LNCAP (cell line): ENCODE data around the gene WBP2.
A peak's percentile ranks its signal among the peaks of the same experiment; 100 is the strongest.

Experiments used
- CTCF ChIP-seq: fragments of 450-650 bp; IDR thresholded peaks from 2 replicates; pipeline ENCODE4 v1.5.1; 2017; ENCODE audit warnings: mild to moderate bottlenecking

The WBP2 gene

GRCh38 chr17:75830164-75831031 is 24.7 kb downstream of the WBP2 start:
- TF ChIP-seq CTCF = peak; percentile 68

- TF ChIP-seq CTCF = no peak
Observed at GRCh38 chr17:75829747-75830146, 25.4 kb downstream of the WBP2 start.

- no peak for TF ChIP-seq CTCF
Observed at GRCh38 chr17:75828741-75829140, 26.4 kb downstream of the WBP2 start.

GRCh38 chr17:75828076-75828400 is 27.1 kb downstream of the WBP2 start:
- TF ChIP-seq CTCF = no peak

- TF ChIP-seq CTCF = peak; percentile 55
Observed at GRCh38 chr17:75827308-75828075, 27.6 kb downstream of the WBP2 start.

- TF ChIP-seq CTCF = no peak
Observed at GRCh38 chr17:75826561-75827307, 28.4 kb downstream of the WBP2 start.

- no peak for TF ChIP-seq CTCF
Observed at GRCh38 chr17:75825748-75826370, 29.3 kb downstream of the WBP2 start.
